HG03442 (cell line): ENCODE results near the gene MT1M.
"Not testable (repeated sequence)": the region's sequence is repeated elsewhere in the genome, so short reads cannot be mapped to it uniquely, and the experiment has no call there.

Experiments
- ATAC-seq: cut with Tn5 transposase; IDR thresholded peaks from one replicate; pipeline ENCODE4 v1.9.1; 2021; ENCODE audit warnings: mild to moderate bottlenecking, moderate library complexity; ENCODE audit not compliant: unreplicated experiment

The MT1M gene

DNA sequence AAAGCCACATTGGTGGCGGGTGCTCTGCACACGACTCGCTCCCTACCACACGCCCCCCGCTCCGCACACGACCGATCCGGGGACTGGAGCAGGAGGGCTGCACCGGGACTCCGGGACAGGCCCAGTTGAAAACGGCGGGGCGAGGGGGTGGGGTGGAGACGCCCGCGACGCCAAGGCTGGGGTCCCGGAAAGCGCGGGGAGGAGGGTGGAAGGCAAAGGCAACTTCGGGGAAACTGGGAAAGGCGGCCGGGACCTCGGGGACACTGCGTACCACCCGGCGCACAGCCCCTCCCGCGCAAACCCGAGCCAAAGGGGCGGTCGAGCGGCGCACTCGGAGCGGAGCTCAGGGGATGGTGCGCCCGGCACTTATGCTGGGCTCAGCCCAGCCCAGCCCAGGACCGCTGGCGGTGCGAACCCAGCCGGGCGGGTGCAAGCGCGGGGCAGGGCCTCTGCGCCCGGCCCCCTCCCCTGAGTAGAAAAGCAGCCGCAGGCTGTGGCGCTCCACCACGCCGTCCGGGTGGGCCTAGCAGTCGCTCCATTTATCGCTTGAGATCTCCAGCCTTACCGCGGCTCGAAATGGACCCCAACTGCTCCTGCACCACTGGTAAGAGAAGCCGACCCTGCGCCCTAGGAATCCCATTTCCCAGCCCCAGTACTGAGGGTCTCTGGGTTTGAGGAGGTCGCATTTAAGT, at the start of gene MT1M:
MT1M (plus strand) TSS at position 504 of the 692 bp plus-strand sequence; CDS start at position 577, 73 bp downstream.
- ATAC-seq = no peak

DNA sequence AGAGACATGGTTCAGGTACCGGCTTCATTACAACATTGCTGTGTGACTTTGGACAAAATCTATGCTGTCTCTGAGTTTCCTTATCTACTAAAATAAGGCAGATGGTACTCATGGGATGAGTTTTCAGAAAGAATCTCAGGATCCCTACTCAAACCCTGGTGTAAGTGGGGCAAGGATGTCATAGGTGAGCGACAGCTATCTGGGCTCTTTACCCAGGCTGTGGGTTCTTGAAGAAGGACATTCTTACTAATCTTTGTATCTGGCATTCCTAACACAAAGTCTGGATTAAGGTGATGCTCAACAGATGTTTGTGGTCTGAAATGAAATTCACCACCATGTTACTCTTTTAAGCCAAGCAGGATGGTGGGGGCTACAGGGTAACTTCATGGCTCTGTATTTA, 49.5 kb upstream of the MT1M start:
- ATAC-seq = not testable (repeated sequence)

GRCh38 chr16:56583351-56584168, 48.9 kb upstream of the MT1M start:
- ATAC-seq = no peak

DNA sequence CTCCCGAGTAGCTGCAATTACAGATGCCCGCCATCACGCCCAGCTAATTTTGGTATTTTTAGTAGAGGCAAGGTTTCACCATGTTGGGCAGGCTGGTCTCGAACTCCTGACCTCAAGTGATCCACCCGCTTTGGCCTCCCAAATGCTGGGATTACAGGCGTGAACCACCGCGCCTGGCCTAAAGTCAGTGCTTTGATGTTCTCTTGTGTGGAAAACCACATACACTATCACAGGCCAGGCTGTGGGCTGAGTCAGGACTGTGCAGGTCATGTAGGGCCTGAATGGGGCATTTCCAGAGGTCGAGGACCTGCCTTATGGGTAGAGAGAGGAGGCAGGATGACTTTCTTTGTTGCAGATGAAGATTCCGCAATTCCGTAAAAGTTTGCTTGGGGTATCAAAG, 48.2 kb upstream of the MT1M start:
- ATAC-seq = no peak

DNA sequence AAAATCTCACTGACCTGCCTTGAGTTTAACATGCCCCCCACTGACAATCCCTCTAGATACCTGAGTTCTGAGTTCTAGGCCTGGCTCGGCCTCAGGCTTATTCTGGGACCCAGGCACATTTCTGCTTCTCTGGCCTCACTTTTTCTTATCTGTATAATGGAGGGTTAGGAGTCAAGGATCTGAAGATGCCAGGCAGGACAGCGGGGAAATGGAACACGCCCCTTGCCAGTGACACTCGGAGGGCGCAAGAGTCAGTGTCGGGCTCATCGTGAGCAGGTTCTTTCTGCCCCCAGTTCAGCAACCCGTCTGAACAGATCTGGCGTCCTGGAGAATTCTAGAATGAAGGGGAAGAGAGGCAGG, 43.7 kb upstream of the MT1M start:
- ATAC-seq = no peak

GRCh38 chr16:56589141-56590039, 43.1 kb upstream of the MT1M start, which contains the start of gene MT3:
MT3 (plus strand) TSS chr16:56589528; CDS start chr16:56589591, 63 bp downstream.
- no peak for ATAC-seq

GRCh38 chr16:56591377-56592060, 40.9 kb upstream of the MT1M start:
- no peak for ATAC-seq

DNA sequence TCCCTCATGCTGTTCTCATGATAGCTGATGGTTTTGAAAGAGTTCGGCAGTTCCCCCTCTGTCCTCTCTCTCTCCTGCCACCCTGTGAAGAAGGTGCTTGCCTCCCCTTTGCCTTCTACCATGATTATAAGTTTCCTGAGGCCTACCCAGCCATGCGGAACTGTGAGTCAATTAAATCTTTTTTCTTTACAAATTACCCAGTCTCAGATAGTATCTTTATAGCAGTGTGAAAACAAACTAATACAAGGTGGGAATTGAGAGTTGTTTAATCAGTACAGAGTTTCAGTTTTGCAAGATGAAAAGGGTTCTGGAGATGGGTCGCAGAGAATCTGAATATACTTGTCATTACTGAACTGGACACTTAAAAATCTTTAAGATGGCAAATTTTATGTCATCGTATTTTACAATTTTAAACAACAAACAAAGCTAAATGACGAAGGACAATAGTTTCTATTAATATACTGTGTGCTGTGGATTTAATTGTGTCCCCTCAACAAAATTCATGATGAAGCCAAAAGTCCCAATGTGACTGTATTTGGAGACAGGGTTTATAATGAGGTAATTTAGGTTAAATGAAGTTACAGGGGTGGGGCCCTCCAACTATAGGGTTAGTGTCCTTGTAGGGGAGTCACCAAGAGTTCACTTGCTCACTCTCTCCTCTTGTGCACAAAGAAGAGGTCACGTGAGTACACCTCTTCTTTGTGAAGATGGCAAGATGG, 38.7 kb upstream of the MT1M start:
- ATAC-seq = no peak

- ATAC-seq = no peak
Observed at GRCh38 chr16:56594292-56594619, 38.2 kb upstream of the MT1M start.

- no peak for ATAC-seq
Observed at GRCh38 chr16:56600398-56600999, 32.0 kb upstream of the MT1M start.

GRCh38 chr16:56601325-56601724, 31.1 kb upstream of the MT1M start:
- ATAC-seq = no peak

- no peak for ATAC-seq
Observed at GRCh38 chr16:56603589-56603988, 28.9 kb upstream of the MT1M start.

DNA sequence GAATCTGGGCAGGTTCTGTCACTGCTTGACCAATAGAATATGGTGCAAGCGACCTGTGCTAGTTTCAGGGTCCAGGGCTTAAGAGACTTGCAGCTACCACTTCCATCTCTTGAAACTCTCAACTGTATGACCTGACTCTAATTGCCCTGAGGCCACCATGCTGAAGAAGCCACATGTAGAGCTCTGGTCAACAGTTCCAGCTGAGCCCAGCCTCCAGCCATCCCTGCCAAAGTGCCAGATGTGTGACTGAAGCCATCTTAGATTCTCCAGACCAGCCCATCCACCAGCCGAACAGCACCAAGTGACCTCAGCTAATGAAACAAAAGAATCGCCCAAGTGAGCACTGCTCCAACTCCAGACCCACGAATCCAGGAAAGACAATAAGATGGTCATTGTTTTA, 27.5 kb upstream of the MT1M start:
- no peak for ATAC-seq

GRCh38 chr16:56605475-56605874, 27.0 kb upstream of the MT1M start:
- ATAC-seq = no peak

DNA sequence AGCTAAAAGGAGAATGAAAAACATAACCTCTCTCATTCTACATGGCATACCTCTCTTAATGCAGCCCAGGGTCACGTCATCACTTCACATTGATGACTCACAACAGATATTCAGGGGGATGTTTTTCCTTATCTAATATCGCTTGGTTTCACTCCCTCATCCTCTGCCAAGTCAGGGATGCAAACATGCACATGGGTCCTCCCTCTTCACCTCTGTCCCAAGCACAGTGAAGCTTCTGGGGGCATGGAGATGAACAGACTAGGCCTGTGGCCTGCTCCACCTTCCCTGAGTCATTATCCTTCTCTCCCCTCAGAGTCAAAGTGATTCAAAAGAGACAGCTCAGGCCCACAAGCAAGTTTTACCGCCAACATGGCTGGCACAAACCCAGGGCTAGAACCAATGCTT, 26.4 kb upstream of the MT1M start:
- no peak for ATAC-seq

DNA sequence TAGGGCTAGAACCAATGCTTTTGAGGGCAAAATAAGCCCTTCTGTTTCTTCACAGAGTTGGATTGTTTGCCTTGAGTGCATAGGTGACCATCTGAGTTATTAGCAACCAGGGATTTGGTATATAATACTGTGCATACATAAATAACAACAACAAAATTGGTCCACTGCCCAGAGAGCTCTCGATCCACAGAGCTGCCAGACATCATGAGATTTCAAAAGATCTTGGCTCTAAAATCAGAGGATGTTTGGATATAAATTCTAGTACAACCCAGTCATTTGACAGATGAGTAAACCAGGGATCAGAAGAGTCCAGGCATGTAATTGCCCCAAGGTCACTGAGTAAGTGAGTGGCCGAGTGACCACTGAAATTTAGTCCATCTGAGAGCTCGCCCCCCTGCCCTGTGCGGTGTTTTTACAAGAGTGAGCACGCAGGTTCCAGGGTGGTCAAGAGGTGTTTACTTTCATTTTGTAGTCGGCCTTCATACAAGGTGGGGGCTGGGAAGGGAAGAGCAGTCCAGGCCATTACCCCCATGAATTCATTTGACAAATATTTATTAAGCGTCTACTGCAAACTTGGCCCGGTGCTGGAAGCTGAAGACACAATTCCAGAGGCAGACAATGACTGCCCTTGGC, 25.9 kb upstream of the MT1M start:
- ATAC-seq = no peak

DNA sequence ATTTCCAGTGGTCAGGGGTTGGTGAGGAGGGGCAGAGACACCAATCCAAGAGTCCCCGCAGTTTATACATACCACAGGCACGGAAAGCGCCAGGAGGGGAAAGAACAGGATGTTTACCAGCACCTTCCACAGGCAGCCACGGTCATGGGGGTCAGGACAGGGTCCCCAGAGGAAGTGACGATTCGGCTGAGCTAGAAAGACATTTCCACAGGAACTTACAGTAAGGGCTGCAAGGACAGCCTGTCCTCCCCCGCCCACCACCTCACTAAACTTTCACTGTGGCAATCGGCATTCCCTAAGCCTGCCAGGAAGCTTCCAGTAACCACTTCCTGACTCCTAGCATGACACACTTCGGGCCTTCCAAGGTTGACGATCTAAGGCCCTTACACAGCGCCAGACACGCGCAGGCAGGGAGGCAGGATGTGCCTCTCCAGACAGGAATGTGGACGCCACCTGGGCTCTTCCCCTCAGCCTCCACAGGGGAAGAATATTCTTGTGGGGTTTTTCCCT, 25.3 kb upstream of the MT1M start:
- ATAC-seq = no peak

GRCh38 chr16:56607675-56608042, 24.8 kb upstream of the MT1M start:
- no peak for ATAC-seq
